ENCODE results near the gene CLEC4G. TPM values are rescaled to one million over a fixed set of nuclear protein-coding genes. Genes with fewer than 3 reads are reported as not detected.

Gene CLEC4G
- not detected in 2 replicates for total RNA-seq
- polyA plus RNA-seq, result not detected in 2 replicates

- WGBS (ENCODE audit: low lambda C conversion rate, missing lambda C conversion rate), result 66% methylated on average over 9 of the region's 9 CpGs
- no peaks in the 10 kb centered on the region for H3K36me3 ChIP-seq (replicated peaks; ENCODE audit: insufficient read depth, low read depth)
- H3K27me3 ChIP-seq, result peaks cover 58% of the 10 kb centered on the region
- TF ChIP-seq EZH2phosphoT487 (IDR thresholded peaks at IDR 0.05; ENCODE audit: low read depth, severe bottlenecking, unreplicated experiment), result no peak
- no peak for TF ChIP-seq EZH2 (IDR thresholded peaks at IDR 0.05; ENCODE audit: borderline replicate concordance)
- no peak for TF ChIP-seq CTCF (IDR thresholded peaks at IDR 0.05; ENCODE audit: poor library complexity)
- no peak within 1 kb of the TSS for H3K27ac ChIP-seq
- H3K79me2 ChIP-seq, result no peaks in the 10 kb centered on the region
- DNase-seq (ENCODE audit: low spot score), result no peak
- H3K4me2 ChIP-seq, result no peak within 1 kb of the TSS
- H3K4me1 ChIP-seq (ENCODE audit: insufficient read depth), result no peaks in the 10 kb centered on the region
- H3K4me3 ChIP-seq, result no peak within 1 kb of the TSS
- H2AFZ ChIP-seq, result no peak within 1 kb of the TSS
- H3K9me2 ChIP-seq (replicated peaks; ENCODE audit: insufficient read depth), result no peaks in the 10 kb centered on the region
- H3K9me3 ChIP-seq (ENCODE audit: low read depth), result no peaks in the 10 kb centered on the region
- no peaks in the 10 kb centered on the region for H4K20me1 ChIP-seq (ENCODE audit: insufficient read depth, poor library complexity, severe bottlenecking)
These were observed at the start of gene CLEC4G for GRCh38 chr19:7732045-7732444. CLEC4G (minus strand) TSS chr19:7732110; CDS start chr19:7732102, 8 bp downstream.

- 44% methylated on average over 12 of the region's 12 CpGs for WGBS (ENCODE audit: low lambda C conversion rate, missing lambda C conversion rate)
- no peak for DNase-seq (ENCODE audit: low spot score)
- H3K9me3 ChIP-seq (ENCODE audit: low read depth), result no peaks in the 10 kb centered on the region
- no peak overlapping the region for H3K4me2 ChIP-seq
- H3K27ac ChIP-seq, result no peak overlapping the region
- TF ChIP-seq CTCF (IDR thresholded peaks at IDR 0.05; ENCODE audit: poor library complexity) (no peak), EZH2phosphoT487 (IDR thresholded peaks at IDR 0.05; ENCODE audit: low read depth, severe bottlenecking, unreplicated experiment) (no peak), EZH2 (IDR thresholded peaks at IDR 0.05; ENCODE audit: borderline replicate concordance) (no peak)
- peaks cover 15% of the 10 kb centered on the region for H3K27me3 ChIP-seq
- H2AFZ ChIP-seq, result no peak overlapping the region
- H3K9me2 ChIP-seq (replicated peaks; ENCODE audit: insufficient read depth), result no peaks in the 10 kb centered on the region
- no peaks in the 10 kb centered on the region for H3K79me2 ChIP-seq
- H3K4me3 ChIP-seq, result no peak overlapping the region
- H4K20me1 ChIP-seq (ENCODE audit: insufficient read depth, poor library complexity, severe bottlenecking), result no peaks in the 10 kb centered on the region
- no peaks in the 10 kb centered on the region for H3K4me1 ChIP-seq (ENCODE audit: insufficient read depth)
- no peaks in the 10 kb centered on the region for H3K36me3 ChIP-seq (replicated peaks; ENCODE audit: insufficient read depth, low read depth)
These were observed 49.2 kb upstream of the CLEC4G start for GRCh38 chr19:7781157-7781556.

- H3K9me3 ChIP-seq (ENCODE audit: low read depth), result no peaks in the 10 kb centered on the region
- no peak overlapping the region for H3K4me2 ChIP-seq
- H3K4me3 ChIP-seq, result no peak overlapping the region
- peaks cover 13% of the 10 kb centered on the region for H3K27me3 ChIP-seq
- H3K9me2 ChIP-seq (replicated peaks; ENCODE audit: insufficient read depth), result no peaks in the 10 kb centered on the region
- DNase-seq (ENCODE audit: low spot score), result no peak
- no peaks in the 10 kb centered on the region for H3K36me3 ChIP-seq (replicated peaks; ENCODE audit: insufficient read depth, low read depth)
- no peak overlapping the region for H2AFZ ChIP-seq
- H3K79me2 ChIP-seq, result no peaks in the 10 kb centered on the region
- TF ChIP-seq EZH2 (IDR thresholded peaks at IDR 0.05; ENCODE audit: borderline replicate concordance) (no peak), EZH2phosphoT487 (IDR thresholded peaks at IDR 0.05; ENCODE audit: low read depth, severe bottlenecking, unreplicated experiment) (no peak)
- H3K4me1 ChIP-seq (ENCODE audit: insufficient read depth), result no peaks in the 10 kb centered on the region
- no peak overlapping the region for H3K27ac ChIP-seq
- H4K20me1 ChIP-seq (ENCODE audit: insufficient read depth, poor library complexity, severe bottlenecking), result no peaks in the 10 kb centered on the region
- WGBS (ENCODE audit: low lambda C conversion rate, missing lambda C conversion rate), result 80% methylated on average over 26 of the region's 26 CpGs
These were observed 47.9 kb upstream of the CLEC4G start for GRCh38 chr19:7779631-7780486.

- H3K4me3 ChIP-seq, result no peak overlapping the region
- peaks cover 11% of the 10 kb centered on the region for H3K27me3 ChIP-seq
- DNase-seq (ENCODE audit: low spot score), result no peak
- no peak for TF ChIP-seq EZH2 (IDR thresholded peaks at IDR 0.05; ENCODE audit: borderline replicate concordance)
- no peak for TF ChIP-seq EZH2phosphoT487 (IDR thresholded peaks at IDR 0.05; ENCODE audit: low read depth, severe bottlenecking, unreplicated experiment)
- TF ChIP-seq CTCF (IDR thresholded peaks at IDR 0.05; ENCODE audit: poor library complexity), result no peak
- no peak overlapping the region for H3K4me2 ChIP-seq
- no peaks in the 10 kb centered on the region for H3K9me3 ChIP-seq (ENCODE audit: low read depth)
- H2AFZ ChIP-seq, result no peak overlapping the region
- WGBS (ENCODE audit: low lambda C conversion rate, missing lambda C conversion rate), result 76% methylated on average over 5 of the region's 5 CpGs
- H3K36me3 ChIP-seq (replicated peaks; ENCODE audit: insufficient read depth, low read depth), result no peaks in the 10 kb centered on the region
- no peaks in the 10 kb centered on the region for H3K4me1 ChIP-seq (ENCODE audit: insufficient read depth)
- H3K27ac ChIP-seq, result no peak overlapping the region
- no peaks in the 10 kb centered on the region for H3K79me2 ChIP-seq
- no peaks in the 10 kb centered on the region for H4K20me1 ChIP-seq (ENCODE audit: insufficient read depth, poor library complexity, severe bottlenecking)
- H3K9me2 ChIP-seq (replicated peaks; ENCODE audit: insufficient read depth), result no peaks in the 10 kb centered on the region
These were observed 46.2 kb upstream of the CLEC4G start for GRCh38 chr19:7778081-7778480.

All from hepatocyte (in vitro differentiated cells).